Astrocyte of the spinal cord (primary cell): ENCODE data around the gene WDR20.

Experiments used
- DNase-seq: peaks from one replicate; pipeline ENCODE4 v3.0.0; 2011; ENCODE audit warnings: low read depth, low spot score
- H3K4me3 ChIP-seq: 2 replicates; pipeline ENCODE4 v1.5.1; 2011; ENCODE audit warnings: low read depth, mild to moderate bottlenecking, low read length, moderate library complexity
- in situ Hi-C: cut with HindIII; loops from 2 replicates; pipeline ENCODE4 v1.10.0; 2017; ENCODE audit warnings: low sequenced_read_pairs
- TF ChIP-seq, protein P1 (sequence below): IDR thresholded peaks from 2 replicates; pipeline ENCODE4 v1.5.1; 2012; ENCODE audit warnings: low read depth, mild to moderate bottlenecking, low read length, inconsistent platforms

WDR20 gene

DNA sequence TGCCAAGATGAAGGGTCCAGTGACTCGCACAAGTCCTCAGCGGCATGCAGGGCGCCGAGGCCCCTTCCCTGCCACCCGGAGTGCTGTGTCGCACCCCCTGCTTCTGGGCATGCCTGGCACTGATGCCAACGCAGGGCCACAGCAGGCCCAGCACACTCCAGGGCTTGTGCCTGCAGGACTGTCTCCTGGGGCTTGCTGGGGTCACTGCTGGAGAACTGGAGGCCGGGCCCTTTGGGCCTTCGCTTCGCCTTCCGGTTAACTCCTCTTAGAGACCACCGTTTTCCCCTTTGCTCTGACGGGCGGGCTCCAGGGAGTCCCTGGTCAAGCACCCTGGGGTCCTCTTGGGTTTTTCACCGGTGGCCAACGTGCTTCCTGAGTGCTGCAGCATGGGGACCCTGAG is 79.6 kb downstream of the WDR20 start:
- no peak for DNase-seq
- in situ Hi-C loops: no loop called here
- TF ChIP-seq, protein P1, sequence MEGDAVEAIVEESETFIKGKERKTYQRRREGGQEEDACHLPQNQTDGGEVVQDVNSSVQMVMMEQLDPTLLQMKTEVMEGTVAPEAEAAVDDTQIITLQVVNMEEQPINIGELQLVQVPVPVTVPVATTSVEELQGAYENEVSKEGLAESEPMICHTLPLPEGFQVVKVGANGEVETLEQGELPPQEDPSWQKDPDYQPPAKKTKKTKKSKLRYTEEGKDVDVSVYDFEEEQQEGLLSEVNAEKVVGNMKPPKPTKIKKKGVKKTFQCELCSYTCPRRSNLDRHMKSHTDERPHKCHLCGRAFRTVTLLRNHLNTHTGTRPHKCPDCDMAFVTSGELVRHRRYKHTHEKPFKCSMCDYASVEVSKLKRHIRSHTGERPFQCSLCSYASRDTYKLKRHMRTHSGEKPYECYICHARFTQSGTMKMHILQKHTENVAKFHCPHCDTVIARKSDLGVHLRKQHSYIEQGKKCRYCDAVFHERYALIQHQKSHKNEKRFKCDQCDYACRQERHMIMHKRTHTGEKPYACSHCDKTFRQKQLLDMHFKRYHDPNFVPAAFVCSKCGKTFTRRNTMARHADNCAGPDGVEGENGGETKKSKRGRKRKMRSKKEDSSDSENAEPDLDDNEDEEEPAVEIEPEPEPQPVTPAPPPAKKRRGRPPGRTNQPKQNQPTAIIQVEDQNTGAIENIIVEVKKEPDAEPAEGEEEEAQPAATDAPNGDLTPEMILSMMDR: no peak

DNA sequence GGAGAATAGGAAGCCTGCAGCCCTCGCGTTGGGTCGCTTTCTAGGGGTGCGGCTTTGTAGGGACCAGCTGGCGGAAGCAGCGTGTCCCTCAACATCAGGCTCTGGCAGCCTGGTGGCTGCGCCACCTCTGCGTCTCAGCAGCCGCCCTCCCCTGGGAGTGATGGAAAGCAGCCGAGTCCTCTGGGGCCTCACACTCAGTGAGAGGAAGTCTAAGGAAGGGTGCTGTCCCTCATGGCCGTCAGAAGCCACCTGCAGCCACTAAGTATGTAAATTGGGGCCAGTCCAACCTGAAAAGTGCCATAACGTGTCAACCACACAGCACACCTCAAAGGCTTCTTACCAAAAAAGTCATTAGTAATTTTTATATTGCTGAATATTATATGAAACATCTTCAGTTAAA is 80.3 kb downstream of the WDR20 start:
- in situ Hi-C loops: no loop called here
- no peak overlapping the region for H3K4me3 ChIP-seq
- TF ChIP-seq, protein P1: no peak
- DNase-seq: no peak

More for the DNA sequence above, 79.6 kb downstream of the WDR20 start:
- no peak overlapping the region for H3K4me3 ChIP-seq

DNA sequence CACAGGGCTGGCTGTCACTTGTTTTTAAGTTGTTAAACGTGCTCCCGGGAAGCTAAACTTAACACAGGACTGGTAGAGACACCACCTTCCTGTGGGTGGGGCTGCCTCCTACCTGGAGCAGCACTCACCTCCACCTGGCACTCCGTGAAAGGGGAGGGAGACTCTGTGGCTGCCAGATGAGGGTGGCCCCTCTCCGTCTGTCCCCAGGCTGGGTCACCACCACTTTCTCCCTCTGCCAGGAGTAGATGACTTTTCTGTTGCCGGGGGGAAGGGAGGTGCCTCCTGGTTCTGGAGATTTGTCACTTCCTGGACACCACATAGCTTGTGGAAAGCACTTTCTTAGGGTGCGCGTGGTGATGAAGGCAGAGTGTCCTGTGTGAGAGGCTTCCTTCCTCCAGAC is 81.3 kb downstream of the WDR20 start:
- TF ChIP-seq, protein P1: no peak

DNA sequence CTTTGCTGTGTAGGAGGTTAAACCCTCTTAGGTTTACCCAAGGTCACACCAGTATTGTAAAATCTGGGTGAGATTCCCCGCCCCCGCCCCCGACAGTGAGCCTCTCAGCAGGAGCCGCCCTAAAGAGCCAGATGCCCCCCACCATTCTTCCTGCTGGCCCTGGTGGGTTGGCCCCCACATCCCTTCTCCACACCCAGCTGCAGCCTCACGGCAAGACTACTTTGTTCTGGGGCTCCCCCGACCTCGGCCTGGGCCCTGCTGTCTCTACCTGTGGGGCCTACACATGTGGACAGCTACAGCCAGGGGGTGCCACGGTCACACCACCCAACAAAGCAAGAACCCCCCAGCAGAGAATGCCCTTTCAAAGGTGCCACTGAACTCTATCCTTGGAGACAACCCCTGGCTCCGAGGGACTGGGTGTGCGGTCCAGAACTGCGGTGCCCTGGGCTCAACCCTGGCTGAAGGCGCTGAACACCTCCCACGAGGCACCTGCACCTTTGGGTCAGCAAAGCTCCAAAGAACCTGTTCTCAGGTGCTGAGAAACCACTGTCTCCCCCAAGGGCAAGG is 82.4 kb downstream of the WDR20 start:
- DNase-seq: no peak
- TF ChIP-seq, protein P1: no peak
- in situ Hi-C loops: no loop called here

More for the DNA sequence above, 81.3 kb downstream of the WDR20 start:
- no peak overlapping the region for H3K4me3 ChIP-seq
- in situ Hi-C loops: no loop called here
- DNase-seq: no peak

DNA sequence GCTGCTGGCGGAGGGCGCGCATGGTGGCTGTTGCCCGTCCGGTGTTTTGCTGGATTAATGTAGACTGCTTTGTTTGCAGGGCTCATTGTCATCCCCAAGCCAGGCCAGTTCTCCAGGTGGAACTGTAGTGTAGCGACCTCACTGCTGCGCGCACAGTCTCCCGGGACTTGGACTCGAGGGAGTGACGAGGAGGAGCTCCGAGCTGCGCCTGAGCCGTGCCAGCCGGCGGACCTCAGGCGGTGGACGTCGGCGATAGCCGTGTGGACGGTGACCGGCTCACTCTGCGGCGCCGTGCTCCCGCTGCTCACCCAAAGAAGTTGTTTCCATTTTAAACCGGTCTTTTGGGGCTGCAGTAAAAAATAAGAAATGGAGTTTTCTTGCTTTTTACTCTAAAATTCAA is 83.1 kb downstream of the WDR20 start:
- TF ChIP-seq, protein P1: no peak
- H3K4me3 ChIP-seq: no peak overlapping the region
- in situ Hi-C loops: no loop called here
- no peak for DNase-seq

More for the DNA sequence above, 82.4 kb downstream of the WDR20 start:
- no peak overlapping the region for H3K4me3 ChIP-seq

DNA sequence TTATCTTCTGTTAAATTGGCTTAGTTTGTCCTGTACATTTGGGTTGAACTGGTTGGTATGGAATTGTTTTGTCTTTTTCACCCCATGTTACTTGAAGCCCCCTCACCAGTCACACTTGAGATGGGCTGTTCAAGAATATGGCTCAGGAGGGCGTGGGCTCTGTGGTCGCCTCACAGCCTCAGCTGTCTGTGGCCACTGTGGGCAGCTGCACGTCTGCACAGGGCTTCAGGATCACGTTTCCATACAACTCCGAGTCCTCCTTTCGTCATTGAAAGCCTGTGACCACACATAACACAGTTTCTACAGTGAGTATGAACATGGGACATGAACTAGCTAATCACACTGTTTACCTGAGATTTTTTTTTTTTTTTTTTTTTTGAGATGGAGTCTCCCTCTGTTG is 84.0 kb downstream of the WDR20 start:
- H3K4me3 ChIP-seq: no peak overlapping the region
- in situ Hi-C loops: no loop called here
- DNase-seq: no peak

More for the DNA sequence above, 84.0 kb downstream of the WDR20 start:
- TF ChIP-seq, protein P1: no peak
